Astrocyte of the spinal cord (primary cell): ENCODE data around the gene PLBD1.

ENCODE experiments used
- DNase-seq: peaks from one replicate; pipeline ENCODE4 v3.0.0; 2011; ENCODE audit warnings: low read depth, low spot score
- H3K4me3 ChIP-seq: 2 replicates; pipeline ENCODE4 v1.5.1; 2011; ENCODE audit warnings: low read depth, mild to moderate bottlenecking, low read length, moderate library complexity
- in situ Hi-C: cut with HindIII; loops from 2 replicates; pipeline ENCODE4 v1.10.0; 2017; ENCODE audit warnings: low sequenced_read_pairs
- TF ChIP-seq, protein P1 (sequence below): IDR thresholded peaks from 2 replicates; pipeline ENCODE4 v1.5.1; 2012; ENCODE audit warnings: low read depth, mild to moderate bottlenecking, low read length, inconsistent platforms

The PLBD1 gene

DNA sequence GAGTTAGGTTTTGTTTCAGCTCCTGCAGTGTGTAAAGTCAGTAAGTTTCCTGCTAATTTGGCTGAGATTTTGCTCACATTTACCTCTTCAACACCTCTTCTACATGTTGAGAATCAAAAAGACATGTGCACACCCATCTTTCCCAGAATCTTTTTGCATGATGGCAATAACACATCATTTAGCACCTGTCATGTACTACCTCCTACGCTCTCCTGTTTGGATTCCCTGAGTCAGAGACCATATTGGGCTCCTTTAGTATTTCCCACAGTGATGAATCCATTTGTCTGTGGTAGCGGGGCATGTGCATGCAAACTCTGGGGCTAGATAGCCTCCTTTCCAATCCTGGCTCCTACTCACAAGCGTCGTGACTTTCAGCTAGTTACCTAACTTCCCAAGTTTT is 20.1 kb downstream of the PLBD1 start:
- TF ChIP-seq, protein P1, sequence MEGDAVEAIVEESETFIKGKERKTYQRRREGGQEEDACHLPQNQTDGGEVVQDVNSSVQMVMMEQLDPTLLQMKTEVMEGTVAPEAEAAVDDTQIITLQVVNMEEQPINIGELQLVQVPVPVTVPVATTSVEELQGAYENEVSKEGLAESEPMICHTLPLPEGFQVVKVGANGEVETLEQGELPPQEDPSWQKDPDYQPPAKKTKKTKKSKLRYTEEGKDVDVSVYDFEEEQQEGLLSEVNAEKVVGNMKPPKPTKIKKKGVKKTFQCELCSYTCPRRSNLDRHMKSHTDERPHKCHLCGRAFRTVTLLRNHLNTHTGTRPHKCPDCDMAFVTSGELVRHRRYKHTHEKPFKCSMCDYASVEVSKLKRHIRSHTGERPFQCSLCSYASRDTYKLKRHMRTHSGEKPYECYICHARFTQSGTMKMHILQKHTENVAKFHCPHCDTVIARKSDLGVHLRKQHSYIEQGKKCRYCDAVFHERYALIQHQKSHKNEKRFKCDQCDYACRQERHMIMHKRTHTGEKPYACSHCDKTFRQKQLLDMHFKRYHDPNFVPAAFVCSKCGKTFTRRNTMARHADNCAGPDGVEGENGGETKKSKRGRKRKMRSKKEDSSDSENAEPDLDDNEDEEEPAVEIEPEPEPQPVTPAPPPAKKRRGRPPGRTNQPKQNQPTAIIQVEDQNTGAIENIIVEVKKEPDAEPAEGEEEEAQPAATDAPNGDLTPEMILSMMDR: no peak
- no peak for DNase-seq
- no peak overlapping the region for H3K4me3 ChIP-seq
- in situ Hi-C loops: no loop called here

GRCh38 chr12:14545144-14546124 is 22.2 kb downstream of the PLBD1 start:
- TF ChIP-seq, protein P1: no peak
- in situ Hi-C loops: no loop called here
- H3K4me3 ChIP-seq: no peak overlapping the region
- no peak for DNase-seq

DNA sequence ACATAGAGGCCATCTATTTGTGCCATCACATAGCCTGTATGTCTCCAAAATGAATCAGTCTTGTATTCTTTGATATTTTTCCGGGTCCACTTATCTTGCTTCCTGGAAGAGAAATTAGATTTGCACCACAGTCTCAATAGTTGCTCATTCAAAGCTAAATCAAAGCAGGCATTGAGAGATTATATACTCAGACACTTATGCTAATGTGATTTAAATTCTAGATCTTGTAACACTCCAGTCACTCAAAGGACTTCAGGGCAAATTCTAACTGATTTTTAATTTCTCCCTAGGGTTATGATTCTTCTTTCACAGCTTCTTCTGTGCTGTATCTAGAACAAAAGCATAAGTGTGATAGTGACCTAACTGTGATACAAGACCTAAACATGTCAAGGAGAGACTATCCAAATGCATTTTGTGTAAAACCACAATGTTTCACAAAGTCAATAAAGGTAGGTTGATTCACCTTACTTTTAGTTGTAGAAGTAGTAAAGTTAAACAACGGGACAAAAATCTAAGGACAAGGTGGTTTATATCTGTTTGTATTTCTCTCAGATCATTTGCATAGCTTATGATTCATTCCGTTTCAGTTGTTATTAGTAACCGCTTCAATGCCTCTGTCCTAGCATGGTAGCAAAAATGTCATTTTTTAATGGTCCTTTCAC is 26.8 kb downstream of the PLBD1 start:
- no peak for DNase-seq
- TF ChIP-seq, protein P1: no peak
- in situ Hi-C loops: no loop called here
- H3K4me3 ChIP-seq: no peak overlapping the region

- in situ Hi-C loops: no loop called here
- no peak for DNase-seq
- H3K4me3 ChIP-seq: no peak overlapping the region
- TF ChIP-seq, protein P1: no peak
Measured at GRCh38 chr12:14537088-14537487, 30.6 kb downstream of the PLBD1 start.

DNA sequence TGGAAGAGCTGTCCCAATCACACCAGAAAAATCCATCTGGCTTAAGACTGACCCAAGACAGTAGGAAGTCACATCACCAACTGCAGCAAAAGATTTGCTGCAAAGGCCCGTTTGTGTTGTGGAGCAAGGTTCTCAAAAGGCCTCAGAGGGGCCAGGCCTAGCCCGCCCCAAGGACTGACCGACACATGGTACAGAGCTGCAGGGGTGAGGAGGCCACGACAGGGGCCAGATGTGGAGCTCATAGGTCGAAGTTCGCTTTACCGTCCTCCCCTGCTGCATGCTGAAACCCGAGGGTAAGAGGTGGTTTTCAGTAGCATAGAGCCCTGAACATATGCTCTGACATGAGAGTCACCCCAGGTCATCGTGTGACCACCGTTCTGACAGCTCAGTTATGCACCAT is 35.5 kb downstream of the PLBD1 start:
- DNase-seq: no peak
- no peak overlapping the region for H3K4me3 ChIP-seq
- TF ChIP-seq, protein P1: no peak
- in situ Hi-C loops: no loop called here

GRCh38 chr12:14525964-14526363 is 41.7 kb downstream of the PLBD1 start:
- no peak for DNase-seq
- in situ Hi-C loops: no loop called here
- TF ChIP-seq, protein P1: no peak
- H3K4me3 ChIP-seq: no peak overlapping the region
